Large intestine (tissue), 3 donors: ENCODE measurements around the gene RSRC1. TPM values are rescaled to one million over a fixed set of nuclear protein-coding genes. Genes with fewer than 3 reads are reported as not detected.
"Not testable (repeated sequence)": the region's sequence is repeated elsewhere in the genome, so short reads cannot be mapped to it uniquely, and the experiment has no call there.

Source experiments
- DNase-seq, 2 donors: peaks; one replicate each; pipeline versions ENCODE4 v3.0.0 to v3.0.0-alpha.2; 2013
- H3K27ac ChIP-seq: one replicate; pipeline ENCODE4 v1.5.1; 2013; ENCODE audit warnings: low read length
- H3K27me3 ChIP-seq: 2 replicates; pipeline ENCODE4 v1.6.1; 2013; ENCODE audit warnings: low read length; ENCODE audit not compliant: control insufficient read depth, insufficient read depth
- H3K36me3 ChIP-seq: 2 replicates; pipeline ENCODE4 v1.6.1; 2013; ENCODE audit warnings: low read length; ENCODE audit not compliant: control insufficient read depth, insufficient read depth
- H3K4me1 ChIP-seq: one replicate; pipeline ENCODE4 v1.6.1; 2013; ENCODE audit warnings: low read length; ENCODE audit not compliant: control insufficient read depth, insufficient read depth
- H3K4me3 ChIP-seq: one replicate; pipeline ENCODE4 v1.5.1; 2013; ENCODE audit warnings: low read length
- H3K9me3 ChIP-seq: one replicate; pipeline ENCODE4 v1.6.1; 2013; ENCODE audit warnings: mild to moderate bottlenecking, low read depth, low read length, moderate library complexity; ENCODE audit not compliant: control insufficient read depth
- WGBS: methylation state at CpG from one replicate; pipeline ENCODE4 v1.1.5; 2013; ENCODE audit warnings: low lambda C conversion rate; ENCODE audit not compliant: insufficient coverage; 5-methylcytosine and 5-hydroxymethylcytosine counted together
- polyA plus RNA-seq: library from polyadenylated mRNA; unstranded; fragments of 120-200 nt; gene quantifications from one replicate; pipeline ENCODE4 v1.2.1, GENCODE V29; 2013

RSRC1 gene
- polyA plus RNA-seq, 1 donor: 22.4 TPM

- Histone ChIP-seq H3K4me3 (no peak overlapping the region), H3K9me3 (peaks cover 11% of the 10 kb centered on the region), H3K27me3 (peaks cover 66% of the 10 kb centered on the region), H3K27ac (no peak overlapping the region), H3K4me1 (peaks cover 33% of the 10 kb centered on the region), H3K36me3 (no peaks in the 10 kb centered on the region)
- WGBS: 5% methylated on average over 5 of the region's 15 CpGs
- no peak for DNase-seq
These were observed 2.1 kb upstream of the RSRC1 start for GRCh38 chr3:158107605-158108444.

GRCh38 chr3:158108445-158108985 lies 1.4 kb upstream of the RSRC1 start:
- no peak for DNase-seq
- peaks cover 26% of the 10 kb centered on the region for H3K4me1 ChIP-seq
- peaks cover 11% of the 10 kb centered on the region for H3K9me3 ChIP-seq
- no CpG with 5 or more reads among the region's 2 CpGs for WGBS
- no peaks in the 10 kb centered on the region for H3K36me3 ChIP-seq
- H3K4me3 ChIP-seq: no peak overlapping the region
- peaks cover 59% of the 10 kb centered on the region for H3K27me3 ChIP-seq
- H3K27ac ChIP-seq: no peak overlapping the region

- Histone ChIP-seq H3K4me1 (peaks cover 19% of the 10 kb centered on the region), H3K27ac (no peak overlapping the region), H3K36me3 (no peaks in the 10 kb centered on the region), H3K4me3 (peak overlapping the region; percentile 80), H3K9me3 (peaks cover 11% of the 10 kb centered on the region), H3K27me3 (peaks cover 51% of the 10 kb centered on the region)
- WGBS: 0% methylated on average over 1 of the region's 9 CpGs
- DNase-seq: no peak
These were observed 540 bp upstream of the RSRC1 start for GRCh38 chr3:158109295-158109803.

GRCh38 chr3:158110658-158111018 lies 749 bp downstream of the RSRC1 start:
- Histone ChIP-seq H3K36me3 (no peaks in the 10 kb centered on the region), H3K27me3 (peaks cover 39% of the 10 kb centered on the region), H3K4me3 (peak overlapping the region; percentile 80), H3K27ac (peak overlapping the region; percentile 85), H3K4me1 (peaks cover 16% of the 10 kb centered on the region), H3K9me3 (peaks cover 4% of the 10 kb centered on the region)
- DNase-seq: no peak
- WGBS: 0% methylated on average over 1 of the region's 4 CpGs

GRCh38 chr3:158111861-158112260 lies 2.0 kb downstream of the RSRC1 start:
- Histone ChIP-seq H3K27ac (no peak overlapping the region), H3K4me3 (no peak overlapping the region), H3K4me1 (peaks cover 10% of the 10 kb centered on the region), H3K9me3 (peaks cover 2% of the 10 kb centered on the region), H3K27me3 (peaks cover 26% of the 10 kb centered on the region), H3K36me3 (no peaks in the 10 kb centered on the region)
- DNase-seq: no peak
- WGBS: no CpG with 5 or more reads among the region's 2 CpGs

GRCh38 chr3:158113595-158113994 lies 3.7 kb downstream of the RSRC1 start:
- WGBS: 100% methylated on average over 1 of the region's 2 CpGs
- H3K27me3 ChIP-seq: peaks cover 10% of the 10 kb centered on the region
- H3K4me1 ChIP-seq, DNase-seq, H3K9me3 ChIP-seq, H3K4me3 ChIP-seq, H3K36me3 ChIP-seq, H3K27ac ChIP-seq: not testable (repeated sequence)

- peaks cover 12% of the 10 kb centered on the region for H3K36me3 ChIP-seq
- H3K9me3 ChIP-seq: no peaks in the 10 kb centered on the region
- H3K4me3 ChIP-seq: no peak overlapping the region
- no peaks in the 10 kb centered on the region for H3K4me1 ChIP-seq
- no peak for DNase-seq
- no peaks in the 10 kb centered on the region for H3K27me3 ChIP-seq
- no peak overlapping the region for H3K27ac ChIP-seq
These were observed 10.4 kb downstream of the RSRC1 start for GRCh38 chr3:158120330-158120729.

GRCh38 chr3:158121295-158121694 lies 11.4 kb downstream of the RSRC1 start:
- H3K4me1 ChIP-seq: no peaks in the 10 kb centered on the region
- no peaks in the 10 kb centered on the region for H3K27me3 ChIP-seq
- peaks cover 7% of the 10 kb centered on the region for H3K9me3 ChIP-seq
- H3K36me3 ChIP-seq: peaks cover 12% of the 10 kb centered on the region
- H3K4me3 ChIP-seq: no peak overlapping the region
- DNase-seq: no peak
- no peak overlapping the region for H3K27ac ChIP-seq

- Histone ChIP-seq H3K36me3 (peaks cover 14% of the 10 kb centered on the region), H3K9me3 (peaks cover 19% of the 10 kb centered on the region)
- not testable (repeated sequence) for H3K4me3 ChIP-seq, H3K27ac ChIP-seq, H3K4me1 ChIP-seq, DNase-seq, H3K27me3 ChIP-seq
- no CpG with 5 or more reads among the region's 5 CpGs for WGBS
These were observed 12.8 kb downstream of the RSRC1 start for GRCh38 chr3:158122721-158123120.

GRCh38 chr3:158127250-158128219 lies 17.6 kb downstream of the RSRC1 start:
- WGBS: 92% methylated on average over 2 of the region's 3 CpGs
- H3K36me3 ChIP-seq: peaks cover 26% of the 10 kb centered on the region

More at GRCh38 chr3:158127250-158128219, 17.6 kb downstream of the RSRC1 start:
- Histone ChIP-seq H3K4me3 (no peak overlapping the region), H3K27ac (no peak overlapping the region), H3K9me3 (peaks cover 19% of the 10 kb centered on the region), H3K4me1 (no peaks in the 10 kb centered on the region), H3K27me3 (no peaks in the 10 kb centered on the region)
- no peak for DNase-seq
